HFFc6 (cell line): ENCODE results near the gene KCNMA1. TPM values are rescaled to one million over a fixed set of nuclear protein-coding genes. Genes with fewer than 3 reads are reported as not detected.

Experiments used
- DNase-seq: peaks from one replicate; pipeline ENCODE4 v3.0.0-alpha.2; 2018
- H3K27ac Mint-ChIP-seq: 2 replicates; pipeline ENCODE4 v1.8.0; 2020; ENCODE audit warnings: mild to moderate bottlenecking, mixed read lengths
- H3K27me3 Mint-ChIP-seq: 2 replicates; pipeline ENCODE4 v1.8.0; 2021; ENCODE audit warnings: mild to moderate bottlenecking, moderate library complexity, mixed read lengths; ENCODE audit not compliant: insufficient read depth
- H3K36me3 Mint-ChIP-seq: 2 replicates; pipeline ENCODE4 v1.8.0; 2021; ENCODE audit warnings: low read depth, mixed read lengths
- H3K4me1 Mint-ChIP-seq: 2 replicates; pipeline ENCODE4 v1.8.0; 2020; ENCODE audit warnings: low read depth, mixed read lengths
- H3K4me3 Mint-ChIP-seq: 2 replicates; pipeline ENCODE4 v1.8.0; 2020; ENCODE audit warnings: mild to moderate bottlenecking, moderate library complexity, mixed read lengths
- H3K9me3 Mint-ChIP-seq: 2 replicates; pipeline ENCODE4 v1.8.0; 2020; ENCODE audit warnings: mild to moderate bottlenecking, mixed read lengths
- CTCF ChIP-seq: fragments of 200-600 bp; sonication (generic); IDR thresholded peaks from 2 replicates; pipeline ENCODE4 v1.5.0; 2021; ENCODE audit warnings: antibody characterized with exemption, mild to moderate bottlenecking
- total RNA-seq, 6 experiments: library from RNA; stranded (reverse); fragmentation: NEBNext Ultra II Directional; extraction: Animal tissue kit (Norgen Biotek cat#: 25700); gene quantifications; 2 replicates in 1 of 6; 3 replicates in 5 of 6; pipeline ENCODE4 v1.2.3, GENCODE V29; 2021

Gene KCNMA1
- total RNA-seq, 6 experiments from 2014 or later = 87.1 to 191 (median 93.5) TPM

GRCh38 chr10:77131214-77131613, 506.4 kb downstream of the KCNMA1 start:
- Mint-ChIP-seq H3K36me3 (no peaks in the 10 kb centered on the region), H3K4me1 (peaks cover 21% of the 10 kb centered on the region), H3K27ac (peak overlapping the region; percentile 2; the same call in 1 of the 2 replicates)

GRCh38 chr10:77127243-77127642, 510.4 kb downstream of the KCNMA1 start:
- Mint-ChIP-seq H3K4me1 (peaks cover 13% of the 10 kb centered on the region), H3K4me3 (no peak overlapping the region), H3K9me3 (no peaks in the 10 kb centered on the region), H3K36me3 (no peaks in the 10 kb centered on the region), H3K27ac (no peak overlapping the region), H3K27me3 (no peaks in the 10 kb centered on the region)
- DNase-seq = no peak
- no peak for TF ChIP-seq CTCF

More at GRCh38 chr10:77131214-77131613, 506.4 kb downstream of the KCNMA1 start:
- H3K9me3 Mint-ChIP-seq = no peaks in the 10 kb centered on the region
- no peak for DNase-seq
- H3K27me3 Mint-ChIP-seq = no peaks in the 10 kb centered on the region
- no peak for TF ChIP-seq CTCF
- no peak overlapping the region for H3K4me3 Mint-ChIP-seq

- H3K36me3 Mint-ChIP-seq = no peaks in the 10 kb centered on the region
- no peaks in the 10 kb centered on the region for H3K9me3 Mint-ChIP-seq
- no peak for DNase-seq
- TF ChIP-seq CTCF = no peak
- no peaks in the 10 kb centered on the region; the same call in 1 of the 2 replicates for H3K27me3 Mint-ChIP-seq
- peaks cover 5% of the 10 kb centered on the region; the same call in 1 of the 2 replicates for H3K4me1 Mint-ChIP-seq
- no peak overlapping the region for H3K4me3 Mint-ChIP-seq
- no peak overlapping the region for H3K27ac Mint-ChIP-seq
These were observed 512.4 kb downstream of the KCNMA1 start for GRCh38 chr10:77125231-77125630.

GRCh38 chr10:77123330-77123729, 514.3 kb downstream of the KCNMA1 start:
- DNase-seq = no peak
- no peak for TF ChIP-seq CTCF
- Mint-ChIP-seq H3K27me3 (no peaks in the 10 kb centered on the region; the same call in 1 of the 2 replicates), H3K27ac (no peak overlapping the region), H3K36me3 (peaks cover 4% of the 10 kb centered on the region; the same call in 1 of the 2 replicates), H3K4me1 (peaks cover 13% of the 10 kb centered on the region), H3K9me3 (no peaks in the 10 kb centered on the region), H3K4me3 (no peak overlapping the region)

GRCh38 chr10:77121829-77122228, 515.8 kb downstream of the KCNMA1 start:
- H3K27me3 Mint-ChIP-seq = no peaks in the 10 kb centered on the region; the same call in 1 of the 2 replicates
- no peaks in the 10 kb centered on the region for H3K9me3 Mint-ChIP-seq
- no peak overlapping the region for H3K27ac Mint-ChIP-seq
- no peak for DNase-seq
- TF ChIP-seq CTCF = no peak
- peaks cover 5% of the 10 kb centered on the region; the same call in 1 of the 2 replicates for H3K36me3 Mint-ChIP-seq
- H3K4me1 Mint-ChIP-seq = peaks cover 11% of the 10 kb centered on the region
- H3K4me3 Mint-ChIP-seq = no peak overlapping the region
